Hematopoietic multipotent progenitor cell treated with erythropoietin and hydrocortisone succinate and interleukin-3 and kit ligand, for 4 days (in vitro differentiated cells): Measurements from ENCODE around the gene FAM234B.
"Not testable (repeated sequence)": the region's sequence is repeated elsewhere in the genome, so short reads cannot be mapped to it uniquely, and the experiment has no call there.

Experiments used
- DNase-seq: peaks from one replicate; pipeline ENCODE4 v3.0.0-alpha.2; 2015

FAM234B gene

GRCh38 chr12:13023811-13024530 is 20.2 kb upstream of the FAM234B start:
- no peak for DNase-seq

DNA sequence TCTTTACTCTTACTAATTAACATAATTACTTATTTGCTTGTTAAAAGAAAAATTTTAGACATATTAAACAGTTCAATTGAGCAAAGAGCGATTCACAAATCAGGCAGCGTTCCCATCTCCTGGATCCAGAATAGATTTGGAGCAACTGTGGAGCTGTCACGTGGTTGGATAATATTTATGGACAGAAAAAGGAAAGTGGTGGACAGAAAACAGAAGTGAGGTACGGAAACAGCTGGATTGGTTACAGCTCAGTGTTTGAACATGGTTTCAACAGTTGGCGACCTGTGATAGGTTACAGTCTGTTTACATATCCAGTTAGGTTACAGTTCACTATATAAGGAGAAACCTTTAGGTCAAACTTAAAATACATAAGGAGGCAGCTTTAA is 19.7 kb upstream of the FAM234B start:
- DNase-seq = no peak

DNA sequence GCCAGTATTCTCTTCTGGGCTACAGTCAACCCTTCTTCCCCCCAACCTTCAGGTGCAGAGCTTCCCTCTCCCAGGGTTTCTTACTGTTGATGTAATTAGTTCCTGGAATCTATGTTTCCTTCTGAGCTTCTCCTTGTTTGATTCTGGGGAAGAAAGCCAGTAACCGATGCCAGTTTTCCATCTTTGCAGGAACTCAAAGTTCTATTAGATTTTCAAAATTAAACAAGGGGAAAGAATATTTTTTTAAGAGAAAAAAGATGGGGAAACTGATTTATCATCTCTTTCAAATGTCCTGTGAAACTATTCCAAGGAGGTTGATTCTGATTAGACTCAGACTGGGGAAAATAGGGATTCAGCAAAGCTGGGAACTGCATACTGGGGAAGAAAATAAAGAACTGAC is 17.9 kb upstream of the FAM234B start:
- no peak for DNase-seq

- DNase-seq = peak; percentile 80
These were observed 17.1 kb upstream of the FAM234B start for GRCh38 chr12:13027032-13027431.

DNA sequence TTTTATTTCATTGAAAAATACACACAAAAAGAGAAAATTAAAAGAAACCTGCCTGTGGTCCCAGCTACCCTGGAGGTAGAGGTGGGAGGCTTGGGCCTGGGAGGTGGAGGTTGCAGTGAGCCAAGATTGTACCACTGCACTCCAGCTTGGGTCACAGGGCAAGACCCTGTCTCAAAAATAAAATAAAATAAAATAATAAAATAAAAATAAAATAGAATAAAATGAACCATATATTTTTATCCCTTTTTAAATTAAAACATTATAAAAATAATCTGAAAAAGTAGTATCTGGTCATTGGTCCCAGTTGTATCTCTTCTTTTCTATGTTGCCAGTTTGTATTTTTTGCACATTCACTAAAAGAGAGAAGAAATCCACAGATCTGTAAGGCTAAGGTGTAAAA is 16.7 kb upstream of the FAM234B start:
- no peak for DNase-seq

GRCh38 chr12:13028825-13029570 is 15.2 kb upstream of the FAM234B start:
- DNase-seq = no peak

- no peak for DNase-seq
These were observed 13.5 kb upstream of the FAM234B start for GRCh38 chr12:13030541-13031291.

- no peak for DNase-seq
These were observed 12.0 kb upstream of the FAM234B start for GRCh38 chr12:13032164-13032563.

DNA sequence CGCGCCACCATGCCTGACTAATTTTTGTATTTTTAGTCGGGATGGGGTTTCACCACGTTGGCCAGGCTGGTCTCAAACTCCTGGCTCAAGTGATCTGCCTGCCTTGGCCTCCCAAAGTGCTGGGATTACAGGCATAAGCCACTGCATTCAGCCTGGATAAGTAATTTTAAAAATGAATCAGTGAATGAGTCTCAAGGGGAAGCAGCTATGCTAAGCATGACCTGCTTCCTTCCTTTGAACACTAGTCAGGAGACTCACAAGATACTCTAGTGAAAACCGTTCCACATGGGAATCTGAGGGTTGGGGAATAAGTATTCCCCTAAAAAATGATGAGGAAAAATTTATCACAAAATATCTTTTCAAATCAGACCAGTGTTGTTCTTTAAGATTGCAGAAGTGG is 10.7 kb upstream of the FAM234B start:
- DNase-seq = no peak

- DNase-seq = not testable (repeated sequence)
These were observed 8.8 kb upstream of the FAM234B start for GRCh38 chr12:13035335-13035734.

DNA sequence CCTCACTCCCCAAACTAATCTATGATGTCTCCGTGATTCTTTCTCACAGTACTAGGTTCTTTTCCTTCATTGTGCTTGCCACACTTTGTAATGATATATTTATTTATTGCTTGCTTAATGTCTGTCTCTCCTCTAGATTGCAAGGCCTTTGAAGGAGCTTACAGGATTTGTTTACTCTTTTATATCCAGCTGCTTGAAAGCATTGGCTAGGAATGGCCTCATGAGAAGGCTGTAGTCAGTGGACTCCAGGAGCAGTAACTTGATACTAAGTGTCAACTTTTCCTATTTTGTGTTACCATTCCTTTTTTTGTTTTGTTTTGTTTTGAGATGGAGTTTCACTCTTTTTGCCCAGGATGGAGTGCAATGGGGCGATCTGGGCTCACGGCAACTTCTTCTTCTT is 7.3 kb upstream of the FAM234B start:
- no peak for DNase-seq

DNA sequence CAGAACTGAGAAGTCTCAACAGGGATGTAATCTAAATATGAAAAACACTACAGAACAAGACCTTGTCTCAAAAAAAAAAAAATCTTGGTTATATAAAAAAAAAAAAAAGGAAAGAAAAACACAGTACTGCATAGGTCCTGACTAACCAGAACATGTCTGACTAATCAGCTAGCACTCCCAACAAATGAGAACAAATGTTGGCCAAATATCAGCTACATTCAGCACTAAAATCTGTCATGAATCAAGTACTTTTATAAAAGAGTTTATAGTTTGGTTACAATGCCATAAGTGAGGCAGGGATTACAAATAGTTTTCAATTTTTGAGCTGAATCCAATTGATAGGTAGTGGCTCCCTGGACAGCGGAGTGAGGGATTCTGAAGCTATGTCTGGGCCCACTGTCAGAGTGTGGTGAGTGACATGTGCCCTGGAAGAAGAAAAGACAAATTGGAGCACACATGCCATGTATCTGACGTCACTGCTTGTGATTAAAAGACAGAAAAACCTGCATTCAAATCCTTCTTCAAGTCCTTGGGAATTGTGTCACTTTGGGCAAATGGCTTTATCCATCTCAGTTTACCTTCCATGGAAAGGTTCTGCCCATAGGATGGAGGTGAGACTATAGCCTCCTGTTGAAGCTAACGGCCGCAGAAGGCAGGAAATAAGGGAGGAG is 5.6 kb upstream of the FAM234B start:
- DNase-seq = no peak

DNA sequence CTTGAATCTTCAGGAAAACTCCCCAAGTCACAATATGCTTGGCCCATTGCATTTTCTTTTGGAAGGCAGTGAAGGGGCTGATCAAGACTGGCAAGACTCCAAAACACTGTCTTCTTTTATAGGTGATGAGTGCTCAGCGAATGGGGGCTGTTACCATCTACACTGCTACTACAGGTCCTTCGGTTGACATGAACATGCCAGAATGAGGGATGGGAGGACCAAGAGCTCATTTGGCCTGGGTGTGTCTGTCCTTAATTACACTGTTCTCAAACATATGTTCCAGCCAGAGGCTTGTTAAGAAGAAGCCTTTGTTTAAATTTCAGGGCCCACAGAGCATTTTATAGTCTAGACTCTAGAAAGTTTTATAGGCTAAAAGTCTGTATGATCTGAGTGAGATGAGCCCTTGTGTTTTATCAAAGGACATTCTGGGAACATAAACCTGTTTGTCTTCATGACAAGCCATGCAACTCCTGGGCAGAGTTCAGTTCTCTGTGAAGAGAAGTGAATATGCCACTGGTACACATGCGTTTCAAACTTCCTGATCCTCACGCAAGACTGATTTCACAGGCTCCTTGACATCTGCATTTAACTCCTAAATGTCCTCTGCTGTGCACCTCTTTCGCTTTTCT is 4.7 kb upstream of the FAM234B start:
- DNase-seq = no peak

DNA sequence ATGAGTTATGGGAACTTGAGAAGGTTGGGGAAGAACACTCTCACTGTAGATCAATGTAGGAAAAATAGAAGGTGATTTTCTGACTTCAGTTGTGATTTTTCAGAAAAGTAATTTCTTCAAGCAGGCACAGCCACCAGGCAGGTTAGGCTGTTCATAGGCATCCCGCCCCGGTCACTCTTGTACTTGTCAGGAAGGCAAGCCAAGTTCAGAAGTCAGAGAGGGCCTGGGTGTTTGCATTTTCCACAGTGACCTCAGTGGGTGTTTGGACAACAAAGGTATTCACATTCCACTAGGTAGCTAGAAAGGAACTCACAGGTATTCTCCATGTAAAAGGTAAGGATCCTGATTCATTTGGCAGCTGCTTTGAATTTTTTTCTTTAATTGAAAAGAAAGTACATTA is 3.0 kb upstream of the FAM234B start:
- no peak for DNase-seq

- DNase-seq = no peak
These were observed 1.4 kb upstream of the FAM234B start for GRCh38 chr12:13042666-13043230.

DNA sequence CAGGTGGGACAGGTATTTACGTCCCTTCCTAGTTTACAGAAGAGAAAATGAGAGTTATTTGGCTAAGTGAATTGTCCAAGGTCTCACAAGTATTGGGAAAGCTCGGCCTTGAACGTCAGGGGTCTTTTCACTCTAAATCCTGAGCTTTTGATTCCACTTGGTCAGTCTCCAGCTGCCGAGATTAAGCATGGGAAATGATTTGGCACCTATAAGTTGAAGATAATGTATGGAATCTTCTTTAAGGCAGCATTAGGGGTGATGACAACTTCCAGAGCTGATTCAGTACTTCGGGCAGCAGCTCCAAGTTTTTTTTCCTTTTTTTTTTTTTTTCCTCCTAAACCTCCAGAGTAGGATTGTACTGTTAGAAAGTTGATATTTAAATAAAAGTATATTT is 722 bp downstream of the FAM234B start:
- no peak for DNase-seq

DNA sequence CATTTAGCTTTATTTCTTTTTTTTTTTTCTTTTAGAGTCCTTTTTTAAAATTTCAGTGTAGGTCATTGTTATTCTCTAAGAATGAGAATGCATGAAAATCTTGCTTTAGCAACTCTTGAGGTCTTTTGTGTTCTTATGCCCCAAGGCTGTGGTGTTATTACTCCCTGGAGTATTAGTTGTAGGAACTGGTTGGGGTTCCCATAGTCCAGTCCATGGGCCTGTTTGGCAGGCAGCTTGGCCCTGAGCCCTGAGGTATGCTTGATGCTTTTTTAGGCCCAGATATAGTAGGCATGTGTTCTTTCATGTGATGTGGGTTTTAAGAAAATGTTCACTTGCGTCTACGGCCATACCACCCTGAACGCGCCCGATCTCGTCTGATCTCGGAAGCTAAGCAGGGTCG is 1.6 kb downstream of the FAM234B start:
- no peak for DNase-seq

- DNase-seq = no peak
These were observed 2.8 kb downstream of the FAM234B start for GRCh38 chr12:13046964-13047363.

DNA sequence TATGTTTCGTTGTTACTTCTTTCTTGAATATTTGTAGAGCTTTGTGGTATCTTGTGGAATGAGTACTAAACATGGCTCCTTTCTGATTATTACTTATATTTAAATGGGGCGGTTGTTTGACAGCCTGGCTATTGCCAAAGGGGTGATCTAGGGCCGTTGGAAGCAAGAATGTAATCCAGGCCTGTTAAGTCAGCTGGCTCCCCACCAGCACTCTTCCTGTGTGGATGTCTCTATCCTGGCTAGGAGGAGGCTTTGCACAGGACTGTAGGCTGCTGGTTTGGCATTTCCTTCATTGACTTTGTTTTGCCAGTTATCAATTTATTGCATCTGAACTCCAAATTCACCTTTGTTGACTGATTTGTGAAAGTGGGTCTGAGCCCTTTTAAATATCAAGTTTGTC is 5.6 kb downstream of the FAM234B start:
- no peak for DNase-seq

GRCh38 chr12:13052421-13052820 is 8.2 kb downstream of the FAM234B start:
- no peak for DNase-seq

- DNase-seq = not testable (repeated sequence)
These were observed 9.4 kb downstream of the FAM234B start for GRCh38 chr12:13053617-13054016.

DNA sequence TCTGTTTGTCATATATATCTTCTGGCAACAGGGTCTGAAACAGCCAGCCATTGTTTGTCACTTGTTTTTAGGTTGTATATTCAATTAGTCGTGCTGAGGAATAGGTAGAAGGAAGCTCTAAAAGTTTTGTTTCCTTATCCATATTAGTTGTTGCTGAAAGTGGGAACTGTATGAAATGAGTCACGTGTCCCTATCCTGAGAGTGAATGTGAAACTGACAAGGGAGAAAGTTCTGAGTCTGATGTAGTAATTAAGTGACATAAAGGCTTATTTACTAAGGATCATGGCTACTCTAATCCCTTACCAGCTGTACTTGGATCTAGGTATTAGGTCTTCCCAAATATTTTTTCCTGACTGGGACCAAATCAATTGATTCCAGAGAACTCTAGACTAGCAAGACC is 16.4 kb downstream of the FAM234B start:
- no peak for DNase-seq

- peak; percentile 90 for DNase-seq
These were observed 17.2 kb downstream of the FAM234B start for GRCh38 chr12:13061377-13061776.
